SK-N-SH treated with all-trans-retinoic acid at 6 μM for 48 hours (cell line): ENCODE measurements around the gene TRMT112.

Experiments
- ATAC-seq: fragments of 200-7000 bp; cut with Tn5 transposase; 3 replicates; pipeline ENCODE4 v1.9.1; 2020; ENCODE audit warnings: mild to moderate bottlenecking, moderate library complexity
- ARNTL ChIP-seq: fragments of 450-650 bp; formaldehyde crosslinking; IDR thresholded peaks from 2 replicates; pipeline ENCODE4 v1.5.0; 2020; ENCODE audit warnings: low read depth, mild to moderate bottlenecking, moderate library complexity, borderline replicate concordance
- BACH2 ChIP-seq: fragments of 250-450 bp; sonication (Bioruptor Pico); IDR thresholded peaks from 2 replicates; pipeline ENCODE4 v1.9.0; 2021; ENCODE audit warnings: mild to moderate bottlenecking, borderline replicate concordance
- CSDC2 ChIP-seq: fragments of 250-450 bp; sonication (Bioruptor Pico); IDR thresholded peaks from 2 replicates; pipeline ENCODE4 v1.5.0; 2020; ENCODE audit warnings: mild to moderate bottlenecking, moderate library complexity
- GLIS3 ChIP-seq: fragments of 250-450 bp; sonication (Bioruptor Pico); IDR thresholded peaks from 2 replicates; pipeline ENCODE4 v1.5.0; 2020; ENCODE audit warnings: mild to moderate bottlenecking, moderate library complexity
- ISL1 ChIP-seq: fragments of 250-450 bp; sonication (Bioruptor Pico); IDR thresholded peaks from 2 replicates; pipeline ENCODE4 v2.1.2; 2022; ENCODE audit warnings: mild to moderate bottlenecking, moderate library complexity
- PPARA ChIP-seq: fragments of 250-450 bp; sonication (Bioruptor Pico); IDR thresholded peaks from 2 replicates; pipeline ENCODE4 v1.5.0; 2020; ENCODE audit warnings: mild to moderate bottlenecking, borderline replicate concordance
- RARB ChIP-seq: fragments of 250-450 bp; sonication (Bioruptor Pico); IDR thresholded peaks from 2 replicates; pipeline ENCODE4 v1.8.0; 2021; ENCODE audit warnings: mild to moderate bottlenecking, moderate library complexity
- SNAI2 ChIP-seq: fragments of 250-450 bp; sonication (Bioruptor Pico); IDR thresholded peaks from 2 replicates; pipeline ENCODE4 v1.5.0; 2020; ENCODE audit warnings: mild to moderate bottlenecking, moderate library complexity
- TOX ChIP-seq: fragments of 250-450 bp; sonication (Bioruptor Pico); IDR thresholded peaks from 2 replicates; pipeline ENCODE4 v1.8.0; 2021; ENCODE audit warnings: mild to moderate bottlenecking, moderate library complexity, borderline replicate concordance
- ZC3H10 ChIP-seq: fragments of 250-450 bp; sonication (Bioruptor Pico); IDR thresholded peaks from 2 replicates; pipeline ENCODE4 v1.5.1; 2021; ENCODE audit warnings: mild to moderate bottlenecking, moderate library complexity
- ZFP3 ChIP-seq: fragments of 250-450 bp; sonication (Bioruptor Pico); IDR thresholded peaks from 2 replicates; pipeline ENCODE4 v1.5.0; 2020; ENCODE audit warnings: mild to moderate bottlenecking, moderate library complexity
- ZFP30 ChIP-seq: fragments of 450-650 bp; formaldehyde crosslinking; IDR thresholded peaks from 2 replicates; pipeline ENCODE4 v1.5.0; 2022; ENCODE audit warnings: mild to moderate bottlenecking, moderate library complexity
- ZNF565 ChIP-seq: fragments of 450-650 bp; formaldehyde crosslinking; conservative IDR thresholded peaks from 2 replicates; pipeline ENCODE4 v1.5.0; 2020; ENCODE audit warnings: low read depth, mild to moderate bottlenecking, moderate library complexity
- ZNF70 ChIP-seq: fragments of 450-650 bp; formaldehyde crosslinking; IDR thresholded peaks from 2 replicates; pipeline ENCODE4 v1.5.0; 2020; ENCODE audit warnings: mild to moderate bottlenecking, moderate library complexity
- ZNF8 ChIP-seq: fragments of 450-650 bp; formaldehyde crosslinking; IDR thresholded peaks from 2 replicates; pipeline ENCODE4 v1.5.0; 2020; ENCODE audit warnings: mild to moderate bottlenecking, moderate library complexity
- TF ChIP-seq, protein P1 (sequence below): fragments of 250-450 bp; sonication (Bioruptor Pico); IDR thresholded peaks from 2 replicates; pipeline ENCODE4 v1.8.0; 2021; ENCODE audit warnings: low read depth, mild to moderate bottlenecking, moderate library complexity, borderline replicate concordance
- TF ChIP-seq, protein P2 (sequence below): fragments of 250-450 bp; sonication (Bioruptor Pico); IDR thresholded peaks from 2 replicates; pipeline ENCODE4 v1.8.0; 2020; ENCODE audit warnings: mild to moderate bottlenecking, moderate library complexity, borderline replicate concordance
- TF ChIP-seq, protein P3 (sequence below): fragments of 250-450 bp; sonication (Bioruptor Pico); IDR thresholded peaks from 2 replicates; pipeline ENCODE4 v1.5.0; 2020; ENCODE audit warnings: mild to moderate bottlenecking, moderate library complexity
- TF ChIP-seq, protein P4 (sequence below): fragments of 250-450 bp; sonication (Bioruptor Pico); IDR thresholded peaks from 2 replicates; pipeline ENCODE4 v1.5.1; 2020; ENCODE audit warnings: low read depth, mild to moderate bottlenecking, moderate library complexity
- TF ChIP-seq, protein P5 (sequence below): fragments of 250-450 bp; sonication (Bioruptor Pico); IDR thresholded peaks from 2 replicates; pipeline ENCODE4 v1.5.1; 2021; ENCODE audit warnings: mild to moderate bottlenecking, moderate library complexity

TRMT112 gene

DNA sequence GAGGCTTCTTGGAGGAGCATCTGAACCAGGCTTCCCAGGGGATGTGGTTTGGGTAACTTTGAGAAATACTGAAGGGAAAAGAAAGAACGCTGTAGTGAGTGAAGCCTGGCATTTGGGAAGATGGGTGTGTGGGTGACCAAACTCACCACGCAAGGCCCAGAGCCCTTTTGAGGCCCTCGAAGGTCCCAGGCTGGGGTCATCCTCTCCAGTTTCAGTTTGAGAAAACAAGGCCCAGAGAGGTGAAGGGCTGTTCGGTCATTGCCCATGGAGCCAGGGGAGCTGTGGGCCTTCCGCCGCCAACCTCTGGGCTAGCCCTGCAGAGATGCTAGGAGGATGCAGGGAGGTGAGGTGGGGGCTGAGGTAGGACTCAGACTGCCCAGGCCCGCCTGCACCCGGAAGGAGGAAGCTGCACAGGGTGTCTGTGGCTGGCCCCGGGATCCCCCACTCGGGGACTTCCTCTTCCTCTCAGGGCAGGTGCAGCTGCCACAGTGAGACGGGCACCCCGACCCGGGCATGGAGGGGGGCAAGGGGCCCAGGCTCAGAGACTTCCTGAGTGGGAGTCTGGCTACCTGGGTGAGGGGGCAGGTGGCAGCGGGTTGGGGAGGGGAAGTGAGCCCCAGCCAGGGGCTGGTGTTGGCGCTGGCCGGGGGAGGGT, 22.5 kb upstream of the TRMT112 start, which contains the start of gene CCDC88B:
Gene CCDC88B (plus strand): TSS at position 451 of the 655 bp plus-strand sequence. CDS start 63 bp downstream, at position 514.
- ATAC-seq: no peak

DNA sequence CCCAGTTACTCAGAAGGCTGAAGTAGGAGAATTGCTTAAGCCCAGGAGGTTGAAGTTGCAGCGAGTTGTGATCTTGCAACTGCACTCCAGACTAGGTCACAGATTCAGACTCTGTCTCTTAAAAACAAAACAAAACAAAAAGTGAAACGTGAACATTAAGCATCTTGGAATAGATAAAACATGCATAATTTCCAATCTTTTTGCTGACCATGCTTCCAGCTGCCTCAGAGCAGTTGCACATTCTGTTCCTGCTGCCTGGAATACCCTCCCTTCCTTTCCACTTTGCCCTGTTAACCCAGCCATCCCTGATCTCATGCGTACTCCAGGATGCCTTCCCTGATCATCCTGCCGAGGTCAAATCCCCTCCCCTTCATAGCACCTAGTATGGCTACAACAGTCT, 21.9 kb upstream of the TRMT112 start:
- TF ChIP-seq ZNF70 (CRISPR knock-in tag) (peak; percentile 87), PPARA (CRISPR knock-in tag) (no peak)
- no peak for ATAC-seq

More for the DNA sequence above, 22.5 kb upstream of the TRMT112 start, which contains the start of gene CCDC88B:
- TF ChIP-seq, protein P1, sequence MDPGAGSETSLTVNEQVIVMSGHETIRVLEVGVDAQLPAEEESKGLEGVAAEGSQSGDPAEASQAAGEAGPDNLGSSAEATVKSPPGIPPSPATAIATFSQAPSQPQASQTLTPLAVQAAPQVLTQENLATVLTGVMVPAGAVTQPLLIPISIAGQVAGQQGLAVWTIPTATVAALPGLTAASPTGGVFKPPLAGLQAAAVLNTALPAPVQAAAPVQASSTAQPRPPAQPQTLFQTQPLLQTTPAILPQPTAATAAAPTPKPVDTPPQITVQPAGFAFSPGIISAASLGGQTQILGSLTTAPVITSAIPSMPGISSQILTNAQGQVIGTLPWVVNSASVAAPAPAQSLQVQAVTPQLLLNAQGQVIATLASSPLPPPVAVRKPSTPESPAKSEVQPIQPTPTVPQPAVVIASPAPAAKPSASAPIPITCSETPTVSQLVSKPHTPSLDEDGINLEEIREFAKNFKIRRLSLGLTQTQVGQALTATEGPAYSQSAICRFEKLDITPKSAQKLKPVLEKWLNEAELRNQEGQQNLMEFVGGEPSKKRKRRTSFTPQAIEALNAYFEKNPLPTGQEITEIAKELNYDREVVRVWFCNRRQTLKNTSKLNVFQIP (CRISPR knock-in tag): no peak
- TF ChIP-seq GLIS3 (CRISPR knock-in tag) (no peak), TOX (CRISPR knock-in tag) (no peak), ISL1 (CRISPR knock-in tag) (no peak), ARNTL (CRISPR knock-in tag) (no peak), SNAI2 (CRISPR knock-in tag) (no peak), ZNF8 (no peak), ZC3H10 (CRISPR knock-in tag) (no peak), PPARA (CRISPR knock-in tag) (no peak), ZFP3 (CRISPR knock-in tag) (no peak), ZNF565 (CRISPR knock-in tag) (no peak), ZFP30 (no peak), RARB (CRISPR knock-in tag) (no peak)
- TF ChIP-seq, protein P2, sequence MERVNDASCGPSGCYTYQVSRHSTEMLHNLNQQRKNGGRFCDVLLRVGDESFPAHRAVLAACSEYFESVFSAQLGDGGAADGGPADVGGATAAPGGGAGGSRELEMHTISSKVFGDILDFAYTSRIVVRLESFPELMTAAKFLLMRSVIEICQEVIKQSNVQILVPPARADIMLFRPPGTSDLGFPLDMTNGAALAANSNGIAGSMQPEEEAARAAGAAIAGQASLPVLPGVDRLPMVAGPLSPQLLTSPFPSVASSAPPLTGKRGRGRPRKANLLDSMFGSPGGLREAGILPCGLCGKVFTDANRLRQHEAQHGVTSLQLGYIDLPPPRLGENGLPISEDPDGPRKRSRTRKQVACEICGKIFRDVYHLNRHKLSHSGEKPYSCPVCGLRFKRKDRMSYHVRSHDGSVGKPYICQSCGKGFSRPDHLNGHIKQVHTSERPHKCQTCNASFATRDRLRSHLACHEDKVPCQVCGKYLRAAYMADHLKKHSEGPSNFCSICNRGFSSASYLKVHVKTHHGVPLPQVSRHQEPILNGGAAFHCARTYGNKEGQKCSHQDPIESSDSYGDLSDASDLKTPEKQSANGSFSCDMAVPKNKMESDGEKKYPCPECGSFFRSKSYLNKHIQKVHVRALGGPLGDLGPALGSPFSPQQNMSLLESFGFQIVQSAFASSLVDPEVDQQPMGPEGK: no peak
- TF ChIP-seq, protein P3, sequence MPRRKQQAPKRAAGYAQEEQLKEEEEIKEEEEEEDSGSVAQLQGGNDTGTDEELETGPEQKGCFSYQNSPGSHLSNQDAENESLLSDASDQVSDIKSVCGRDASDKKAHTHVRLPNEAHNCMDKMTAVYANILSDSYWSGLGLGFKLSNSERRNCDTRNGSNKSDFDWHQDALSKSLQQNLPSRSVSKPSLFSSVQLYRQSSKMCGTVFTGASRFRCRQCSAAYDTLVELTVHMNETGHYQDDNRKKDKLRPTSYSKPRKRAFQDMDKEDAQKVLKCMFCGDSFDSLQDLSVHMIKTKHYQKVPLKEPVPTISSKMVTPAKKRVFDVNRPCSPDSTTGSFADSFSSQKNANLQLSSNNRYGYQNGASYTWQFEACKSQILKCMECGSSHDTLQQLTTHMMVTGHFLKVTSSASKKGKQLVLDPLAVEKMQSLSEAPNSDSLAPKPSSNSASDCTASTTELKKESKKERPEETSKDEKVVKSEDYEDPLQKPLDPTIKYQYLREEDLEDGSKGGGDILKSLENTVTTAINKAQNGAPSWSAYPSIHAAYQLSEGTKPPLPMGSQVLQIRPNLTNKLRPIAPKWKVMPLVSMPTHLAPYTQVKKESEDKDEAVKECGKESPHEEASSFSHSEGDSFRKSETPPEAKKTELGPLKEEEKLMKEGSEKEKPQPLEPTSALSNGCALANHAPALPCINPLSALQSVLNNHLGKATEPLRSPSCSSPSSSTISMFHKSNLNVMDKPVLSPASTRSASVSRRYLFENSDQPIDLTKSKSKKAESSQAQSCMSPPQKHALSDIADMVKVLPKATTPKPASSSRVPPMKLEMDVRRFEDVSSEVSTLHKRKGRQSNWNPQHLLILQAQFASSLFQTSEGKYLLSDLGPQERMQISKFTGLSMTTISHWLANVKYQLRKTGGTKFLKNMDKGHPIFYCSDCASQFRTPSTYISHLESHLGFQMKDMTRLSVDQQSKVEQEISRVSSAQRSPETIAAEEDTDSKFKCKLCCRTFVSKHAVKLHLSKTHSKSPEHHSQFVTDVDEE (CRISPR knock-in tag): no peak
- TF ChIP-seq, protein P4, sequence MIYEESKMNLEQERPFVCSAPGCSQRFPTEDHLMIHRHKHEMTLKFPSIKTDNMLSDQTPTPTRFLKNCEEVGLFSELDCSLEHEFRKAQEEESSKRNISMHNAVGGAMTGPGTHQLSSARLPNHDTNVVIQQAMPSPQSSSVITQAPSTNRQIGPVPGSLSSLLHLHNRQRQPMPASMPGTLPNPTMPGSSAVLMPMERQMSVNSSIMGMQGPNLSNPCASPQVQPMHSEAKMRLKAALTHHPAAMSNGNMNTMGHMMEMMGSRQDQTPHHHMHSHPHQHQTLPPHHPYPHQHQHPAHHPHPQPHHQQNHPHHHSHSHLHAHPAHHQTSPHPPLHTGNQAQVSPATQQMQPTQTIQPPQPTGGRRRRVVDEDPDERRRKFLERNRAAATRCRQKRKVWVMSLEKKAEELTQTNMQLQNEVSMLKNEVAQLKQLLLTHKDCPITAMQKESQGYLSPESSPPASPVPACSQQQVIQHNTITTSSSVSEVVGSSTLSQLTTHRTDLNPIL (CRISPR knock-in tag): no peak

DNA sequence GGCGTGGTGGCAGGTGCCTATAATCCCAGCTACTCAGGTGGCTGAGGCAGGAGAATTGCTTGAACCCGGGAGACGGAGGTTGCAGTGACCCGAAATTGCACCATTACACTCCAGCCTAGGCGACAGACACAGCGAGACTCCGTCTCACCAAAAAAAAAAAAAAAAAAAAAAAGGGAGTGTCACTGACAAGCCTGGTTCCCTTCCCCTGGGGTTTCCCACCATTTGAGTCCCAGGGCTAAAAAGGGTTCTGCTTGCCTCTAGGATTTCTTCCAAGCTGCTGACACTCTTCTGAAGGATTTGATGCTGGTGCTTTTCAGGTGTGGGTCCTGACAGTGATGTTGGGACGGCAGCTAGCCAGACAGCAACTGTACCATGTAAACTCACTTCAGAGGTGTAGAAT, 21.4 kb upstream of the TRMT112 start:
- TF ChIP-seq RARB (CRISPR knock-in tag) (no peak), SNAI2 (CRISPR knock-in tag) (no peak), BACH2 (no peak), ZC3H10 (CRISPR knock-in tag) (no peak), ZNF8 (no peak), CSDC2 (CRISPR knock-in tag) (no peak), ZFP3 (CRISPR knock-in tag) (no peak), TOX (CRISPR knock-in tag) (no peak), ARNTL (CRISPR knock-in tag) (no peak), PPARA (CRISPR knock-in tag) (no peak), ZFP30 (no peak), ZNF565 (CRISPR knock-in tag) (no peak), GLIS3 (CRISPR knock-in tag) (no peak)
- TF ChIP-seq, protein P5, sequence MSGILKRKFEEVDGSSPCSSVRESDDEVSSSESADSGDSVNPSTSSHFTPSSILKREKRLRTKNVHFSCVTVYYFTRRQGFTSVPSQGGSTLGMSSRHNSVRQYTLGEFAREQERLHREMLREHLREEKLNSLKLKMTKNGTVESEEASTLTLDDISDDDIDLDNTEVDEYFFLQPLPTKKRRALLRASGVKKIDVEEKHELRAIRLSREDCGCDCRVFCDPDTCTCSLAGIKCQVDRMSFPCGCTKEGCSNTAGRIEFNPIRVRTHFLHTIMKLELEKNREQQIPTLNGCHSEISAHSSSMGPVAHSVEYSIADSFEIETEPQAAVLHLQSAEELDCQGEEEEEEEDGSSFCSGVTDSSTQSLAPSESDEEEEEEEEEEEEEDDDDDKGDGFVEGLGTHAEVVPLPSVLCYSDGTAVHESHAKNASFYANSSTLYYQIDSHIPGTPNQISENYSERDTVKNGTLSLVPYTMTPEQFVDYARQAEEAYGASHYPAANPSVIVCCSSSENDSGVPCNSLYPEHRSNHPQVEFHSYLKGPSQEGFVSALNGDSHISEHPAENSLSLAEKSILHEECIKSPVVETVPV (CRISPR knock-in tag): no peak
- TF ChIP-seq, protein P3 (CRISPR knock-in tag): no peak
- TF ChIP-seq, protein P4 (CRISPR knock-in tag): no peak
- TF ChIP-seq, protein P1 (CRISPR knock-in tag): no peak
- no peak for ATAC-seq
